K562 (cell line): ENCODE measurements around the gene EMC6. TPM values are rescaled to one million over a fixed set of nuclear protein-coding genes. Genes with fewer than 3 reads are reported as not detected.

Experiments used
- CHCHD3 ChIP-seq: fragments of 250-450 bp; sonication (Bioruptor Pico); IDR thresholded peaks from 2 replicates; pipeline ENCODE4 v2.1.2; 2022; ENCODE audit warnings: mild to moderate bottlenecking
- CLOCK ChIP-seq: fragments of 250-450 bp; sonication (Bioruptor Pico); IDR thresholded peaks from 2 replicates; pipeline ENCODE4 v1.4.0; 2020; ENCODE audit warnings: mild to moderate bottlenecking, moderate library complexity, borderline replicate concordance
- ETS2 ChIP-seq: IDR thresholded peaks from 2 replicates; pipeline ENCODE4 v1.6.1; 2016; ENCODE audit warnings: borderline replicate concordance, missing genetic modification characterization, mild to moderate bottlenecking, moderate library complexity, missing compliant biosample characterization; ENCODE audit not compliant: poor library complexity, severe bottlenecking
- HSF4 ChIP-seq: fragments of 250-450 bp; sonication (Bioruptor Pico); IDR thresholded peaks from 2 replicates; pipeline ENCODE4 v2.1.2; 2022; ENCODE audit warnings: mild to moderate bottlenecking, moderate library complexity, borderline replicate concordance
- KLF1 ChIP-seq: fragments of 450-650 bp; IDR thresholded peaks from 2 replicates; pipeline ENCODE4 v1.6.1; 2016; ENCODE audit warnings: missing genetic modification characterization, missing compliant biosample characterization
- NELFE ChIP-seq: IDR thresholded peaks from 2 replicates; pipeline ENCODE4 v1.6.1; 2011; ENCODE audit warnings: mild to moderate bottlenecking; ENCODE audit not compliant: insufficient read depth, insufficient read length
- NFE2 ChIP-seq: IDR thresholded peaks from 2 replicates; pipeline ENCODE4 v1.6.1; 2014; ENCODE audit warnings: antibody characterized with exemption, low read depth
- PHB ChIP-seq: fragments of 250-450 bp; sonication (Bioruptor Pico); IDR thresholded peaks from 2 replicates; pipeline ENCODE4 v1.5.0; 2021
- RBBP5 ChIP-seq: fragments of 200-600 bp; sonication (generic); IDR thresholded peaks from 2 replicates; pipeline ENCODE4 v1.6.1; 2012; ENCODE audit warnings: borderline replicate concordance, mild to moderate bottlenecking, low read length, control low read depth, inconsistent platforms; ENCODE audit not compliant: insufficient read depth, poor library complexity, severe bottlenecking
- SIN3B ChIP-seq: fragments of 450-650 bp; IDR thresholded peaks from 2 replicates; pipeline ENCODE4 v1.6.1; 2017; ENCODE audit warnings: low read depth, mild to moderate bottlenecking, moderate library complexity
- SMARCB1 ChIP-seq: IDR thresholded peaks from 2 replicates; pipeline ENCODE4 v1.6.1; 2011; ENCODE audit warnings: improper control_type of control experiment, low read depth; ENCODE audit not compliant: insufficient read length
- SREBF1 ChIP-seq: fragments of 150-350 bp; IDR thresholded peaks from 2 replicates; pipeline ENCODE4 v1.6.1; 2014; ENCODE audit warnings: antibody characterized with exemption, low read depth, low read length, borderline replicate concordance
- polyA plus RNA-seq, 8 experiments: library from polyadenylated mRNA; depleted of rRNA in 4 of 8; stranded (reverse) in 5 of 8; unstranded in 3 of 8; fragments of >200 nt; fragmentation: Nextera tagmentation in 2 of 8; fragmentation: Illumina TruSeq in 1 of 8; extraction: Ambion mirVana in 2 of 8; extraction: Trizol in 1 of 8; gene quantifications; 2 replicates each; pipeline versions ENCODE4 v1.2.1 to v1.2.3, GENCODE V29; 2011 to 2014; ENCODE audit warnings: inconsistent platforms in 1 of 8, missing spikeins in 1 of 8
- total RNA-seq, 7 experiments: library from RNA; depleted of rRNA in 6 of 7; stranded (reverse); fragments of >200 nt in 6 of 7; fragmentation: Illumina TruSeq in 2 of 7; extraction: Trizol in 2 of 7; gene quantifications; 2 replicates each; pipeline versions ENCODE4 v1.2.1 to v1.2.3, GENCODE V29; 2011 to 2021; ENCODE audit warnings: low replicate concordance in 1 of 7
- TF ChIP-seq, protein P1 (sequence below): fragments of 250-450 bp; sonication (Bioruptor Pico); IDR thresholded peaks from 2 replicates; pipeline ENCODE4 v1.8.0; 2022; ENCODE audit warnings: inconsistent platforms
- TF ChIP-seq, protein P2 (sequence below): fragments of 250-450 bp; sonication (Bioruptor Pico); IDR thresholded peaks from 2 replicates; pipeline ENCODE4 v1.8.0; 2022; ENCODE audit warnings: moderate library complexity, mild to moderate bottlenecking, inconsistent platforms

EMC6 gene
- total and polyA plus RNA-seq, 9 of the 15 experiments (the other 6 are each of a cell fraction or from before 2014, with no cell fraction given) = 2.9 to 136 (median 24.9) TPM

- TF ChIP-seq CHCHD3 (CRISPR knock-in tag) (no peak), PHB (no peak), SMARCB1 (no peak), NELFE (no peak), SIN3B (no peak), KLF1 (tag) (no peak), RBBP5 (no peak), SREBF1 (no peak), HSF4 (CRISPR knock-in tag) (no peak), ETS2 (no peak), NFE2 (0 out of 2 replicates have a peak, but pooled peaks have one; percentile 19), CLOCK (CRISPR knock-in tag) (no peak)
- TF ChIP-seq, protein P1, sequence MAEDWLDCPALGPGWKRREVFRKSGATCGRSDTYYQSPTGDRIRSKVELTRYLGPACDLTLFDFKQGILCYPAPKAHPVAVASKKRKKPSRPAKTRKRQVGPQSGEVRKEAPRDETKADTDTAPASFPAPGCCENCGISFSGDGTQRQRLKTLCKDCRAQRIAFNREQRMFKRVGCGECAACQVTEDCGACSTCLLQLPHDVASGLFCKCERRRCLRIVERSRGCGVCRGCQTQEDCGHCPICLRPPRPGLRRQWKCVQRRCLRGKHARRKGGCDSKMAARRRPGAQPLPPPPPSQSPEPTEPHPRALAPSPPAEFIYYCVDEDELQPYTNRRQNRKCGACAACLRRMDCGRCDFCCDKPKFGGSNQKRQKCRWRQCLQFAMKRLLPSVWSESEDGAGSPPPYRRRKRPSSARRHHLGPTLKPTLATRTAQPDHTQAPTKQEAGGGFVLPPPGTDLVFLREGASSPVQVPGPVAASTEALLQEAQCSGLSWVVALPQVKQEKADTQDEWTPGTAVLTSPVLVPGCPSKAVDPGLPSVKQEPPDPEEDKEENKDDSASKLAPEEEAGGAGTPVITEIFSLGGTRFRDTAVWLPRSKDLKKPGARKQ (CRISPR knock-in tag) = no peak
- TF ChIP-seq, protein P2, sequence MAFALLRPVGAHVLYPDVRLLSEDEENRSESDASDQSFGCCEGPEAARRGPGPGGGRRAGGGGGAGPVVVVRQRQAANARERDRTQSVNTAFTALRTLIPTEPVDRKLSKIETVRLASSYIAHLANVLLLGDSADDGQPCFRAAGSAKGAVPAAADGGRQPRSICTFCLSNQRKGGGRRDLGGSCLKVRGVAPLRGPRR (CRISPR knock-in tag) = no peak
Measured at GRCh38 chr17:3639981-3640596, 28.5 kb upstream of the EMC6 start (continued).
